Mammary epithelial cell (primary cell): ENCODE measurements around the gene SLC35F1.

Experiments
- EZH2 ChIP-seq: IDR thresholded peaks from 2 replicates; pipeline ENCODE4 v1.6.1; 2012; ENCODE audit warnings: low read length, inconsistent platforms, borderline replicate concordance
- TF ChIP-seq, protein P1 (sequence below), 2 donors: IDR thresholded peaks in 1 of 2; conservative IDR thresholded peaks in 1 of 2; 2 replicates each; pipeline ENCODE4 v1.5.1; 2011 to 2012; ENCODE audit warnings: inconsistent platforms in 2 of 2, low read length in 2 of 2, mild to moderate bottlenecking in 2 of 2, control low read depth in 1 of 2, low read depth in 1 of 2; ENCODE audit not compliant: insufficient read depth in 1 of 2; ENCODE audit errors: extremely low read depth in 1 of 2

DNA sequence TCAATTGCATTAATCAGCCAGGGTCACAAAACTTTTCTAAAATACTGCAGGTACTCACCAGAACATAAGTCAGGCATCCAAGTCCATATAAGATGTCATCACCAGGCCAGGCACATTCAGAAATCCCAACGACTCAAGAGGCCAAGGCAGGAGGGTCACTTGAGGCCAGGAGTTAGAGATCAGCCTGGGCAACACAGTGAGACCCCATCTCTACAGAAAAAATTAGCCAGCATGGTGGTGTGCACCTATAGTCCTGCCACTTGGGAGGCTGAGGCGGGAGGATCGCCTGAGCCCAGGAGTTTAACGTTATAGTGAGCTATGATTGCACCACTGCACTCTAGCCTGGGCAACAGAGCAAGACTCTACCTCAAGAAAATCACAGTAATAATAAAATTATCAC, 362.6 kb downstream of the SLC35F1 start:
- TF ChIP-seq, protein P1, sequence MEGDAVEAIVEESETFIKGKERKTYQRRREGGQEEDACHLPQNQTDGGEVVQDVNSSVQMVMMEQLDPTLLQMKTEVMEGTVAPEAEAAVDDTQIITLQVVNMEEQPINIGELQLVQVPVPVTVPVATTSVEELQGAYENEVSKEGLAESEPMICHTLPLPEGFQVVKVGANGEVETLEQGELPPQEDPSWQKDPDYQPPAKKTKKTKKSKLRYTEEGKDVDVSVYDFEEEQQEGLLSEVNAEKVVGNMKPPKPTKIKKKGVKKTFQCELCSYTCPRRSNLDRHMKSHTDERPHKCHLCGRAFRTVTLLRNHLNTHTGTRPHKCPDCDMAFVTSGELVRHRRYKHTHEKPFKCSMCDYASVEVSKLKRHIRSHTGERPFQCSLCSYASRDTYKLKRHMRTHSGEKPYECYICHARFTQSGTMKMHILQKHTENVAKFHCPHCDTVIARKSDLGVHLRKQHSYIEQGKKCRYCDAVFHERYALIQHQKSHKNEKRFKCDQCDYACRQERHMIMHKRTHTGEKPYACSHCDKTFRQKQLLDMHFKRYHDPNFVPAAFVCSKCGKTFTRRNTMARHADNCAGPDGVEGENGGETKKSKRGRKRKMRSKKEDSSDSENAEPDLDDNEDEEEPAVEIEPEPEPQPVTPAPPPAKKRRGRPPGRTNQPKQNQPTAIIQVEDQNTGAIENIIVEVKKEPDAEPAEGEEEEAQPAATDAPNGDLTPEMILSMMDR (conservative IDR thresholded peaks at IDR 0.05 in 1 of 2, IDR thresholded peaks at IDR 0.05 in 1 of 2; ENCODE audit: extremely low read depth in 1 of 2, insufficient read depth in 1 of 2, low read depth in 1 of 2, low read length in 2 of 2), result no peak
- no peak for TF ChIP-seq EZH2
